Measurements from ENCODE around the gene CDC27.
"Not testable (repeated sequence)": the region's sequence is repeated elsewhere in the genome, so short reads cannot be mapped to it uniquely, and the experiment has no call there.

DNA sequence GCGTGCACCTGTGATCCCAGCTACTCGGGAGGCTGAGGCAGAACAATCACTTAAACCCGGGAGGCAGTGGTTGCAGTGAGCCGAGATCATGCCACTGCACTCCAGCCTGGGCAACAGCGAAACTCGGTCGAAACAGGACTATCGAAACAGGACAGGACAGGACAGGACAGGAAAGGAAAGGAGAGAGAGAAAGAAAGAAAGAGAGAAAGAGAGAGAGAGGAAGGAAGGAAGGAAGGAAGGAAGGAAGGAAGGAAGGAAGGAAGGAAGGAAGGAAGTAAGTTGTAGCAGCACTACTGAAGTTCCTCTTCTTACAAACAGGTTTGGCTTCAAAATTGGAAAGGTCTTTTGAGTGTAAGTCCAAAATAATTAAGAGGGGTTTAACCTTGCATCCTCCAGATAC, 14.3 kb downstream of the CDC27 start:
- TF ChIP-seq, protein P1, sequence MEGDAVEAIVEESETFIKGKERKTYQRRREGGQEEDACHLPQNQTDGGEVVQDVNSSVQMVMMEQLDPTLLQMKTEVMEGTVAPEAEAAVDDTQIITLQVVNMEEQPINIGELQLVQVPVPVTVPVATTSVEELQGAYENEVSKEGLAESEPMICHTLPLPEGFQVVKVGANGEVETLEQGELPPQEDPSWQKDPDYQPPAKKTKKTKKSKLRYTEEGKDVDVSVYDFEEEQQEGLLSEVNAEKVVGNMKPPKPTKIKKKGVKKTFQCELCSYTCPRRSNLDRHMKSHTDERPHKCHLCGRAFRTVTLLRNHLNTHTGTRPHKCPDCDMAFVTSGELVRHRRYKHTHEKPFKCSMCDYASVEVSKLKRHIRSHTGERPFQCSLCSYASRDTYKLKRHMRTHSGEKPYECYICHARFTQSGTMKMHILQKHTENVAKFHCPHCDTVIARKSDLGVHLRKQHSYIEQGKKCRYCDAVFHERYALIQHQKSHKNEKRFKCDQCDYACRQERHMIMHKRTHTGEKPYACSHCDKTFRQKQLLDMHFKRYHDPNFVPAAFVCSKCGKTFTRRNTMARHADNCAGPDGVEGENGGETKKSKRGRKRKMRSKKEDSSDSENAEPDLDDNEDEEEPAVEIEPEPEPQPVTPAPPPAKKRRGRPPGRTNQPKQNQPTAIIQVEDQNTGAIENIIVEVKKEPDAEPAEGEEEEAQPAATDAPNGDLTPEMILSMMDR (IDR thresholded peaks at IDR 0.05), result not testable (repeated sequence)
- not testable (repeated sequence) for TF ChIP-seq EZH2 (IDR thresholded peaks at IDR 0.05)

Data from neural progenitor cell (in vitro differentiated cells).